ENCODE measurements around the gene LRMDA.

Gene LRMDA

GRCh38 chr10:75392744-75393143 is 38.7 kb upstream of the LRMDA start:
- no peak for TF ChIP-seq CTCF (IDR thresholded peaks at IDR 0.05)
- Mint-ChIP-seq H3K4me1 (peaks cover 32% of the 10 kb centered on the region), H3K4me3 (no peak overlapping the region), H3K9me3 (peaks cover 9% of the 10 kb centered on the region), H3K27ac (no peak overlapping the region), H3K27me3 (ENCODE audit: low read depth, poor library complexity) (peaks cover 29% of the 10 kb centered on the region), H3K36me3 (ENCODE audit: low read depth) (peaks cover 57% of the 10 kb centered on the region)
- DNase-seq, result no peak

GRCh38 chr10:75394221-75394620 is 37.2 kb upstream of the LRMDA start:
- no peak for TF ChIP-seq CTCF (IDR thresholded peaks at IDR 0.05)
- Mint-ChIP-seq H3K4me3 (peak overlapping the region; percentile 83), H3K36me3 (ENCODE audit: low read depth) (peaks cover 59% of the 10 kb centered on the region), H3K4me1 (peaks cover 36% of the 10 kb centered on the region), H3K27me3 (ENCODE audit: low read depth, poor library complexity) (peaks cover 28% of the 10 kb centered on the region), H3K9me3 (no peaks in the 10 kb centered on the region), H3K27ac (no peak overlapping the region)
- DNase-seq, result no peak

- TF ChIP-seq CTCF (IDR thresholded peaks at IDR 0.05), result peak; percentile 95
- H3K9me3 Mint-ChIP-seq, result no peaks in the 10 kb centered on the region
- peak; percentile 88 for DNase-seq
- peak overlapping the region; percentile 83 for H3K4me3 Mint-ChIP-seq
- peak overlapping the region; percentile 88 for H3K27ac Mint-ChIP-seq
- peaks cover 24% of the 10 kb centered on the region for H3K27me3 Mint-ChIP-seq (ENCODE audit: low read depth, poor library complexity)
- peaks cover 63% of the 10 kb centered on the region for H3K36me3 Mint-ChIP-seq (ENCODE audit: low read depth)
- H3K4me1 Mint-ChIP-seq, result peaks cover 36% of the 10 kb centered on the region
These were observed 36.1 kb upstream of the LRMDA start for GRCh38 chr10:75395066-75395931.

GRCh38 chr10:75395932-75396630 is 35.3 kb upstream of the LRMDA start:
- Mint-ChIP-seq H3K27me3 (ENCODE audit: low read depth, poor library complexity) (peaks cover 21% of the 10 kb centered on the region), H3K36me3 (ENCODE audit: low read depth) (peaks cover 62% of the 10 kb centered on the region), H3K4me3 (peak overlapping the region; percentile 83), H3K9me3 (no peaks in the 10 kb centered on the region), H3K4me1 (peaks cover 28% of the 10 kb centered on the region), H3K27ac (peak overlapping the region; percentile 86)
- peak; percentile 66 for DNase-seq
- TF ChIP-seq CTCF (IDR thresholded peaks at IDR 0.05), result no peak

GRCh38 chr10:75396631-75397495 is 34.6 kb upstream of the LRMDA start:
- Mint-ChIP-seq H3K27me3 (ENCODE audit: low read depth, poor library complexity) (peaks cover 17% of the 10 kb centered on the region), H3K4me1 (peaks cover 28% of the 10 kb centered on the region), H3K4me3 (peak overlapping the region; percentile 99), H3K27ac (peak overlapping the region; percentile 98), H3K9me3 (no peaks in the 10 kb centered on the region), H3K36me3 (ENCODE audit: low read depth) (peaks cover 55% of the 10 kb centered on the region)
- peak; percentile 52 for DNase-seq
- TF ChIP-seq CTCF (IDR thresholded peaks at IDR 0.05), result no peak

All from nephron progenitor cell (in vitro differentiated cells).